GM18867 (cell line): Measurements from ENCODE around the gene FOXJ1.
A peak's percentile ranks its signal among the peaks of the same experiment; 100 is the strongest.

ENCODE experiments used
- ATAC-seq: cut with Tn5 transposase; IDR thresholded peaks from one replicate; pipeline ENCODE4 v1.9.1; 2021; ENCODE audit warnings: mild to moderate bottlenecking, moderate library complexity; ENCODE audit not compliant: unreplicated experiment

FOXJ1 gene

GRCh38 chr17:76125391-76125675 is 15.7 kb downstream of the FOXJ1 start:
- no peak for ATAC-seq

- ATAC-seq, result no peak
Observed at GRCh38 chr17:76124582-76125390, 16.3 kb downstream of the FOXJ1 start.

GRCh38 chr17:76123749-76124581 is 17.1 kb downstream of the FOXJ1 start:
- no peak for ATAC-seq

GRCh38 chr17:76123191-76123499 is 17.9 kb downstream of the FOXJ1 start:
- no peak for ATAC-seq

- ATAC-seq, result no peak
Observed at GRCh38 chr17:76122431-76123190, 18.4 kb downstream of the FOXJ1 start.

GRCh38 chr17:76121932-76122430 is 19.1 kb downstream of the FOXJ1 start:
- ATAC-seq, result no peak

- no peak for ATAC-seq
Observed at GRCh38 chr17:76120658-76121008, 20.4 kb downstream of the FOXJ1 start.

- no peak for ATAC-seq
Observed at GRCh38 chr17:76119409-76120371, 21.4 kb downstream of the FOXJ1 start.

GRCh38 chr17:76115138-76115754 is 25.8 kb downstream of the FOXJ1 start:
- ATAC-seq, result no peak

- no peak for ATAC-seq
Observed at GRCh38 chr17:76111956-76112355, 29.1 kb downstream of the FOXJ1 start.

- no peak for ATAC-seq
Observed at GRCh38 chr17:76107509-76107908, 33.5 kb downstream of the FOXJ1 start.

GRCh38 chr17:76106703-76107102 is 34.3 kb downstream of the FOXJ1 start:
- ATAC-seq, result no peak

- ATAC-seq, result no peak
Observed at GRCh38 chr17:76104896-76105231, 36.2 kb downstream of the FOXJ1 start.

GRCh38 chr17:76104140-76104895 is 36.7 kb downstream of the FOXJ1 start:
- no peak for ATAC-seq

- ATAC-seq, result peak; percentile 85
Observed at GRCh38 chr17:76103274-76104139, 37.5 kb downstream of the FOXJ1 start, which contains the start of gene EXOC7. TSS of gene EXOC7 (minus strand) at chr17:76103787. CDS start at chr17:76103692, 95 bp downstream.

- ATAC-seq, result no peak
Observed at GRCh38 chr17:76102944-76103273, 38.1 kb downstream of the FOXJ1 start.

GRCh38 chr17:76097716-76098295 is 43.2 kb downstream of the FOXJ1 start:
- ATAC-seq, result no peak

- no peak for ATAC-seq
Observed at GRCh38 chr17:76095943-76096342, 45.1 kb downstream of the FOXJ1 start.
